T-cell (primary cell): Measurements from ENCODE around the gene HES5. TPM values are rescaled to one million over a fixed set of nuclear protein-coding genes. Genes with fewer than 3 reads are reported as not detected.

Source experiments
- ATAC-seq, 4 experiments: fragments of 200-7000 bp in 3 of 4; fragments of 150-1000 bp in 1 of 4; cut with Tn5 transposase; replicated peaks in 1 of 4; 1 replicate in 3 of 4; 2 replicates in 1 of 4; pipeline ENCODE4 v1.10.0; 2021; ENCODE audit warnings: moderate library complexity in 3 of 4, mild to moderate bottlenecking in 2 of 4, moderate number of reproducible peaks in 1 of 4
- CTCF ChIA-PET, 2 donors: fragments of 300-600 bp; sonication (Branson Sonifier 250); formaldehyde crosslinking; loops; one replicate each; lab custom pipeline; 2022; ENCODE audit warnings: antibody characterized with exemption in 2 of 2; lab: Charles Lee
- POLR2A ChIA-PET, 2 donors: fragments of 300-600 bp; sonication (Branson Sonifier 250); formaldehyde crosslinking; loops; one replicate each; lab custom pipeline; 2022; ENCODE audit warnings: antibody characterized with exemption in 2 of 2; lab: Charles Lee
- DNase-seq, 35 experiments: peaks; one replicate each; pipeline versions ENCODE4 v3.0.0 to v3.0.0-alpha.2; 2013 to 2023
- H3K27ac ChIP-seq: one replicate; pipeline ENCODE4 v1.5.1; 2013; ENCODE audit warnings: low read length
- H3K27me3 ChIP-seq, 2 experiments: replicated peaks in 1 of 2; 1 replicate in 1 of 2; 2 replicates in 1 of 2; pipeline versions ENCODE4 v1.6.1 to v1.7.0; 2013; ENCODE audit warnings: low read length in 1 of 2, mixed read lengths in 1 of 2; ENCODE audit not compliant: control insufficient read depth in 2 of 2, insufficient read depth in 2 of 2; ENCODE audit errors: extremely low read depth in 1 of 2
- H3K36me3 ChIP-seq, 2 donors: 1 replicate in 1 of 2; 2 replicates in 1 of 2; pipeline versions ENCODE4 v1.6.1 to v1.7.0; 2013; ENCODE audit warnings: low read length in 1 of 2; ENCODE audit not compliant: control insufficient read depth in 2 of 2, insufficient read depth in 1 of 2; ENCODE audit errors: extremely low read depth in 1 of 2
- H3K4me1 ChIP-seq, 2 experiments: 1 replicate in 1 of 2; 2 replicates in 1 of 2; pipeline versions ENCODE4 v1.6.1 to v1.7.0; 2013; ENCODE audit warnings: low read length in 2 of 2, mixed read lengths in 1 of 2; ENCODE audit not compliant: insufficient read depth in 2 of 2, control insufficient read depth in 1 of 2; ENCODE audit errors: extremely low read depth in 1 of 2
- H3K4me3 ChIP-seq, 2 donors: 1 replicate in 1 of 2; 2 replicates in 1 of 2; pipeline versions ENCODE4 v1.5.1 to v1.7.0; 2013; ENCODE audit warnings: mild to moderate bottlenecking in 2 of 2, low read length in 1 of 2, moderate library complexity in 1 of 2; ENCODE audit not compliant: control insufficient read depth in 1 of 2; ENCODE audit errors: extremely low read depth in 1 of 2
- H3K9me3 ChIP-seq: 2 replicates; pipeline ENCODE4 v1.7.0; 2013
- H3K27ac Mint-ChIP-seq, 2 donors: one replicate each; pipeline ENCODE4 v1.8.0; 2020 to 2021; ENCODE audit warnings: mild to moderate bottlenecking in 2 of 2, mixed read lengths in 2 of 2
- H3K27me3 Mint-ChIP-seq, 2 donors: one replicate each; pipeline ENCODE4 v1.8.0; 2021 to 2022; ENCODE audit warnings: mixed read lengths in 2 of 2
- H3K36me3 Mint-ChIP-seq: one replicate; pipeline ENCODE4 v1.8.0; 2021; ENCODE audit warnings: mixed read lengths
- H3K4me1 Mint-ChIP-seq, 3 donors: one replicate each; pipeline ENCODE4 v1.8.0; 2020 to 2022; ENCODE audit warnings: mixed read lengths in 3 of 3, mild to moderate bottlenecking in 1 of 3
- H3K4me3 Mint-ChIP-seq, 3 donors: one replicate each; pipeline ENCODE4 v1.8.0; 2020 to 2022; ENCODE audit warnings: mild to moderate bottlenecking in 3 of 3, mixed read lengths in 3 of 3, moderate library complexity in 3 of 3
- H3K9me3 Mint-ChIP-seq, 3 donors: one replicate each; pipeline ENCODE4 v1.8.0; 2020 to 2022; ENCODE audit warnings: mixed read lengths in 3 of 3
- WGBS: methylation state at CpG from one replicate; pipeline ENCODE4 v1.1.5; 2013; ENCODE audit warnings: missing lambda C conversion rate; ENCODE audit not compliant: insufficient coverage; 5-methylcytosine and 5-hydroxymethylcytosine counted together
- total RNA-seq, 35 experiments: library from RNA in 6 of 35; stranded (reverse) in 6 of 35; fragments of 120-200 nt in 1 of 35; gene quantifications; one replicate each; pipeline versions ENCODE4 v1.2.1 to v1.2.4 and lab custom pipeline; 2013 to 2026

HES5 gene
- total RNA-seq, 5 donors from 2014 or later (not counting 1 experiment from before 2014, with no cell fraction given) = not detected

DNA sequence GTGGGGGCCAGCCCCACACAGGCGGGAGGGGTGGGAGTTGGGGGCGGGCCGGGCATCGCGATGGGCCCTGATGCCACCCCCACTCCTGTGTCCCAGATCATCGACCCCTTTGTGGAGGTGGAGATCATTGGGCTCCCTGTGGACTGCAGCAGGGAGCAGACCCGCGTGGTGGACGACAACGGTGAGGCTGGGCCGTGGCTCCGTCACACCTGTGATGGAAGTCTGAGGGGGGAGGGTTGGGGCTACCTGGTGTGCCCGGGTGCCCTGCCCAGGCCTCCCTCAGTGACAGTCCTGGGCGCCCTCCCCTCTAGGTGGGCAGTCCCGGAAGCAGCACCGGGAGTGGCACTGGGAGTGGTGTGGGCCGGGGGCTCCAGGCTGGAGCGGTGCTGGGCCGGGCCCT is 31.4 kb downstream of the HES5 start:
- no peak overlapping the region for H3K27ac ChIP-seq
- Mint-ChIP-seq H3K4me1 (peaks cover 22 to 43% (median 28%) of the 10 kb centered on the region in 3 donors), H3K36me3 (no peaks in the 10 kb centered on the region), H3K27ac (no peak overlapping the region), H3K27me3 (no peaks in the 10 kb centered on the region), H3K4me3 (no peak overlapping the region), H3K9me3 (no peaks in the 10 kb centered on the region)
- ATAC-seq = no peak
- no peaks in the 10 kb centered on the region for H3K27me3 ChIP-seq
- peaks cover 13 to 74% of the 10 kb centered on the region in 2 experiments for H3K4me1 ChIP-seq
- H3K9me3 ChIP-seq = no peaks in the 10 kb centered on the region
- no peak overlapping the region for H3K4me3 ChIP-seq
- ChIA-PET POLR2A (no interaction called here), CTCF (no interaction called here)
- no peaks in the 10 kb centered on the region for H3K36me3 ChIP-seq
- WGBS = 87% methylated on average over 14 of the region's 19 CpGs
- DNase-seq = no peak

DNA sequence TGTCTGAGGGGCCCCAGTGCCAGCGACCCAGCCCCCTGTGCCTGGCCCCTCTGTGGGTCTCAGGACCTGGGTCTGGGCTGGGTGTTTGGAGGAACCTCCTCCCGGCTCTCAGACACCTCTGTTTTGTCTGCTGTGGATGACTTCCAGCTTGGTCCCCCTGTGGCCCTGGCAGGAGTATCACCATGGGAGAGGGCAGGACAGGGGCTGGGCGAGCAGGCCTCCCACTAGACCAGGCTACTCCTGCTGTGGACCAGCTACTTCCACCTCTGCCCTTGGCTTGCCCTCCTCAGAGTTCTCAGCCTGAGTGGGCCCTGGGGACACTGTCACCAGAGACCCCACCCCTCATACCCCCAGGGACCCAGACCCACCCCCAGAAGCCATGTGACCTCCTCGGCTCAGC is 32.2 kb downstream of the HES5 start:
- no peaks in the 10 kb centered on the region for H3K36me3 Mint-ChIP-seq
- H3K27me3 ChIP-seq = no peaks in the 10 kb centered on the region
- no peak for ATAC-seq
- WGBS = 67% methylated on average over 2 of the region's 4 CpGs
- H3K4me1 ChIP-seq = peaks cover 14 to 82% of the 10 kb centered on the region in 2 experiments
- DNase-seq = no peak
- ChIA-PET POLR2A (interaction anchor here in 1 of 2 donors (0.6 kb wide), 1 partner anchor 19 kb away, joined by 3 read pairs; no protein-coding TSS in a partner anchor), CTCF (no interaction called here)
- peaks cover 29 to 50% (median 34%) of the 10 kb centered on the region in 3 donors for H3K4me1 Mint-ChIP-seq
- no peak overlapping the region for H3K4me3 Mint-ChIP-seq
- no peak overlapping the region for H3K4me3 ChIP-seq
- H3K9me3 ChIP-seq = no peaks in the 10 kb centered on the region
- no peak overlapping the region for H3K27ac ChIP-seq
- H3K27ac Mint-ChIP-seq = no peak overlapping the region
- no peaks in the 10 kb centered on the region for H3K27me3 Mint-ChIP-seq
- H3K36me3 ChIP-seq = no peaks in the 10 kb centered on the region
- H3K9me3 Mint-ChIP-seq = no peaks in the 10 kb centered on the region

DNA sequence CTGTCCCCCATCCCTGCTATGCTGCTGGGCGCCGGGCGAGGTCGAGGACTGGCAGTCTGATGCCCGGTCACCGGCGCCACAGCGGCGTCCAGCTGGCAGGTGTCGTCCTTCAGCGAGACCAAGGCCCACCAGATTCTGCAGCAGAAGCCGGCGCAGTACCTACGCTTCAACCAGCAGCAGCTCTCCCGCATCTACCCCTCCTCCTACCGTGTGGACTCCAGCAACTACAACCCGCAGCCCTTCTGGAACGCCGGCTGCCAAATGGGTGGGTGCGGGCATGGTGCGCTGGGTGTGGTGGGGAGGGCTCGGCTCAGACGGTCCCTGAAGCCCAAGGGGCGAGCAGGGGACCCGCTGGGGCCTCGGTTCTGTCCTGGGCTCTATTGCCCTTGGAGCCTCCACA is 33.3 kb downstream of the HES5 start:
- Mint-ChIP-seq H3K9me3 (no peaks in the 10 kb centered on the region), H3K27ac (no peak overlapping the region), H3K4me3 (no peak overlapping the region), H3K4me1 (peaks cover 29 to 50% (median 34%) of the 10 kb centered on the region in 3 donors), H3K36me3 (no peaks in the 10 kb centered on the region), H3K27me3 (no peaks in the 10 kb centered on the region)
- no peak for ATAC-seq
- no peak overlapping the region for H3K27ac ChIP-seq
- peaks cover 14 to 92% of the 10 kb centered on the region in 2 experiments for H3K4me1 ChIP-seq
- no peak for DNase-seq
- CTCF ChIA-PET = no interaction called here
- no peak overlapping the region for H3K4me3 ChIP-seq
- POLR2A ChIA-PET = interaction anchor here in 1 of 2 donors (0.6 kb wide), 1 partner anchor 212 kb away, joined by 6 read pairs; no protein-coding TSS in a partner anchor
- no peaks in the 10 kb centered on the region for H3K27me3 ChIP-seq
- no peaks in the 10 kb centered on the region for H3K9me3 ChIP-seq
- 97% methylated on average over 14 of the region's 26 CpGs for WGBS
- no peaks in the 10 kb centered on the region for H3K36me3 ChIP-seq

DNA sequence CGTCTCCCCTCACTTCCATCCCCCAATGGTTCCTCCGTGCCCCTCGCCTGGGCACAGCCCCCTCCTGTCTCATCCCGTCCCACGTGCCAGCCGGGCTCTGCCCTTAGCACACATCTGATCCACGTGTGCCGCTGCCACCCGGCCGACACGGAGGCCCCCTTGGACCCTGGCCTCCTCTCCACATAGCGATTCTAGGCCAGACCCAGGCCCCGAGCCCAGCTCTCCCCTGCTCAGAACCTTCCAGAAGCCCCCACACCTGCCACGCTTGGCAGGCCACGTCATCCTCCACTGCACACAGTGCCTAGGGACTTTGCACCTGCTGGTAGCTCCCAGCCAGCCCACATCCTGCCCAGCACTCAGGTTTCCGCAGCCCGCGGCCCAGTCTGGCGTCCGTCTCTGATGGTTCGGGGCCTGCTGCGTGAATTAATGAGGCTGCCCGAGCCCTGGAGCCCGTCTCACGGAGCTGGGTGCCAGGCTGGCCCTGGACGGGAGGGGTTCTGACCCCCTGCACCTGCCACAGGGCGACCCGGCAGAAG is 33.9 kb downstream of the HES5 start:
- peaks cover 14 to 88% of the 10 kb centered on the region in 2 experiments for H3K4me1 ChIP-seq
- CTCF ChIA-PET = no interaction called here
- no peaks in the 10 kb centered on the region for H3K9me3 Mint-ChIP-seq
- POLR2A ChIA-PET = no interaction called here
- no peaks in the 10 kb centered on the region for H3K27me3 ChIP-seq
- H3K27ac Mint-ChIP-seq = peak overlapping the region in 1 of 2 donors; percentile 28
- 44% methylated on average over 21 of the region's 28 CpGs for WGBS
- no peaks in the 10 kb centered on the region for H3K27me3 Mint-ChIP-seq
- H3K4me3 Mint-ChIP-seq = peak overlapping the region in 1 of 3 donors; percentile 47
- ATAC-seq = peak in 3 of 4 experiments; percentile 31 to 50 (median 40)
- H3K36me3 ChIP-seq = no peaks in the 10 kb centered on the region
- peak in 18 of 35 experiments; percentile 4 to 54 (median 23) for DNase-seq
- peak overlapping the region; percentile 29 for H3K27ac ChIP-seq
- peaks cover 3% of the 10 kb centered on the region for H3K36me3 Mint-ChIP-seq
- H3K4me3 ChIP-seq = no peak overlapping the region
- H3K4me1 Mint-ChIP-seq = peaks cover 29 to 50% (median 34%) of the 10 kb centered on the region in 3 donors
- H3K9me3 ChIP-seq = no peaks in the 10 kb centered on the region

DNA sequence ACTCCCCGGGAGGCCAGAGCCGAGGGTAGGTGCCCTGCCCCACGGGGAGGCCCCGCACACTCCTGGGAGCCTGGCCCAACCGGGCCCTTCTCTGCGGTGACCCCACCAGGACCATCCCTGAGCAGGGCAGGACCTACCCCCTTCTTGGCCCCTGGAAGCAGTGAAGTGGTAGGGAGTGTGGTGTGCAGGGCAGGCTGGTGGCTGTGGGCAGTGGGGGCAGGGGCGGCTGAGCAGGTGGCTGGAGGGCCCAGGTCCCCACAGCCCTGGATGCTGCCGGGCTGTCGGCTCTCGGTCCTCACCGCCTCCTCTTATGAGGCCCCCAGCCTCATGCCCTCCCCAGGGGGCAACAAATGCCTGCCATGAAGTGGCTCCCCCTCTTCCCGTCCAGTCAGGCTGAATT is 34.5 kb downstream of the HES5 start:
- peaks cover 14 to 83% of the 10 kb centered on the region in 2 experiments for H3K4me1 ChIP-seq
- no peaks in the 10 kb centered on the region for H3K9me3 ChIP-seq
- Mint-ChIP-seq H3K9me3 (no peaks in the 10 kb centered on the region), H3K4me3 (no peak overlapping the region), H3K27ac (no peak overlapping the region), H3K27me3 (no peaks in the 10 kb centered on the region), H3K4me1 (peaks cover 29 to 48% (median 33%) of the 10 kb centered on the region in 3 donors), H3K36me3 (peaks cover 4% of the 10 kb centered on the region)
- H3K27ac ChIP-seq = peak overlapping the region; percentile 29
- CTCF ChIA-PET = no interaction called here
- DNase-seq = no peak
- H3K36me3 ChIP-seq = no peaks in the 10 kb centered on the region
- no peaks in the 10 kb centered on the region for H3K27me3 ChIP-seq
- no peak overlapping the region for H3K4me3 ChIP-seq
- no peak for ATAC-seq
- POLR2A ChIA-PET = no interaction called here
- WGBS = 99% methylated on average over 8 of the region's 12 CpGs

DNA sequence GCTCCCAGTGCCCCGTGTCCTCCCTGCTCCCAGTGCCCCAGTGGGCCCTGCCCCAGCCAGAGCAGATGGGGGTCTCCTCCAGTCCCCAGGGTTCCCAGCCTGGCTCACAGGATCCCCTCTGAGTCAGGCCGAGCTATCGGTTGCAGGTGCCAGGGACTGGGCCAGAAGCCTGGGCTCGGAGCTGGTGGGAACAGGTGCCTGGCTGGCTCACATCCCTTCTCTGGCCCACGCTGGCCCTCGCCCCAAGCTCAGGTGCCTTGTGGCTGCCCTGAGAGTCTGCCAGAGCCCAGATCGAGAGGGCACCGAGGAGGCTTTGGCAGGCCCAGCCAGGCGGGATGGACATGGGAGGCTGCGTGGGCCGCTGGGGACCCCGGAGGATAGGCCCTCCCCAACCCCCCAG is 35.0 kb downstream of the HES5 start:
- H3K27me3 ChIP-seq = no peaks in the 10 kb centered on the region
- Mint-ChIP-seq H3K36me3 (peaks cover 4% of the 10 kb centered on the region), H3K27me3 (no peaks in the 10 kb centered on the region), H3K4me1 (peaks cover 24 to 43% (median 28%) of the 10 kb centered on the region in 3 donors), H3K4me3 (no peak overlapping the region), H3K27ac (no peak overlapping the region), H3K9me3 (no peaks in the 10 kb centered on the region)
- no peaks in the 10 kb centered on the region for H3K9me3 ChIP-seq
- ChIA-PET POLR2A (no interaction called here), CTCF (no interaction called here)
- no peak overlapping the region for H3K27ac ChIP-seq
- 96% methylated on average over 7 of the region's 12 CpGs for WGBS
- no peaks in the 10 kb centered on the region for H3K36me3 ChIP-seq
- no peak for ATAC-seq
- H3K4me1 ChIP-seq = peaks cover 11 to 78% of the 10 kb centered on the region in 2 experiments
- H3K4me3 ChIP-seq = no peak overlapping the region
- no peak for DNase-seq
